K562 (cell line): ENCODE data around the gene FPGS. TPM values are rescaled to one million over a fixed set of nuclear protein-coding genes. Genes with fewer than 3 reads are reported as not detected.

Experiments used
- BCOR ChIP-seq: fragments of 450-650 bp; IDR thresholded peaks from 2 replicates; pipeline ENCODE4 v1.6.1; 2016
- CCAR2 ChIP-seq: fragments of 200-400 bp; formaldehyde crosslinking; IDR thresholded peaks from 2 replicates; pipeline ENCODE4 v1.6.1; 2017; ENCODE audit warnings: mild to moderate bottlenecking, low read depth, low read length
- CREM ChIP-seq: IDR thresholded peaks from 2 replicates; pipeline ENCODE4 v1.6.1; 2014; ENCODE audit warnings: antibody characterized with exemption, low read depth
- DDX20 ChIP-seq: fragments of 450-650 bp; IDR thresholded peaks from 2 replicates; pipeline ENCODE4 v1.6.1; 2016; ENCODE audit warnings: missing genetic modification characterization, low read depth, mild to moderate bottlenecking, missing compliant biosample characterization, moderate library complexity
- FOXA3 ChIP-seq, 2 experiments: fragments of 450-650 bp in 1 of 2; sonication (generic) in 1 of 2; formaldehyde crosslinking; IDR thresholded peaks in 1 of 2; conservative IDR thresholded peaks in 1 of 2; 2 replicates each; pipeline versions ENCODE4 v1.4.0 to v1.8.0; 2020 to 2022; ENCODE audit warnings: mild to moderate bottlenecking in 2 of 2, missing genetic modification reagents in 1 of 2
- GTF2E2 ChIP-seq: fragments of 200-800 bp; sonication (Bioruptor generic); IDR thresholded peaks from 2 replicates; pipeline ENCODE4 v1.6.1; 2016; ENCODE audit warnings: missing genetic modification characterization, missing compliant biosample characterization
- HCFC1 ChIP-seq: IDR thresholded peaks from 2 replicates; pipeline ENCODE4 v1.6.1; 2012; ENCODE audit warnings: low read depth, low read length, improper control_type of control experiment
- KDM1A ChIP-seq, 2 experiments: fragments of 450-650 bp; IDR thresholded peaks; 2 replicates each; pipeline ENCODE4 v1.6.1; 2016; ENCODE audit warnings: mild to moderate bottlenecking in 2 of 2
- KDM5B ChIP-seq: fragments of 200-600 bp; sonication (generic); IDR thresholded peaks from 2 replicates; pipeline ENCODE4 v1.6.1; 2012; ENCODE audit warnings: low read depth, mild to moderate bottlenecking, moderate library complexity, low read length, control low read depth, inconsistent platforms; ENCODE audit not compliant: insufficient replicate concordance
- KLF10 ChIP-seq: fragments of 250-450 bp; sonication (Bioruptor Pico); IDR thresholded peaks from 2 replicates; pipeline ENCODE4 v1.6.1; 2021; ENCODE audit warnings: matching md5 sums
- MYC ChIP-seq, 2 experiments: fragments of 250-450 bp in 1 of 2; sonication (Bioruptor Pico) in 1 of 2; IDR thresholded peaks; 2 replicates each; pipeline versions ENCODE4 v1.5.1 to v1.6.1; 2012 to 2021; ENCODE audit warnings: low read depth in 2 of 2, borderline replicate concordance in 1 of 2, improper control_type of control experiment in 1 of 2, low read length in 1 of 2, mild to moderate bottlenecking in 1 of 2, moderate library complexity in 1 of 2
- NFIX ChIP-seq: fragments of 250-450 bp; sonication (Bioruptor Pico); IDR thresholded peaks from 2 replicates; pipeline ENCODE4 v1.4.0; 2020; ENCODE audit warnings: low read depth, mild to moderate bottlenecking, moderate library complexity
- NRF1 ChIP-seq, 2 experiments: fragments of 450-650 bp; IDR thresholded peaks in 1 of 2; conservative IDR thresholded peaks in 1 of 2; 2 replicates each; pipeline ENCODE4 v1.6.1; 2014; ENCODE audit warnings: mild to moderate bottlenecking in 2 of 2
- PCBP1 ChIP-seq: fragments of 200-400 bp; formaldehyde crosslinking; IDR thresholded peaks from 2 replicates; pipeline ENCODE4 v1.6.1; 2018; ENCODE audit warnings: mild to moderate bottlenecking, low read depth, low read length; ENCODE audit not compliant: poor library complexity, severe bottlenecking
- PHF20 ChIP-seq: fragments of 450-650 bp; IDR thresholded peaks from 2 replicates; pipeline ENCODE4 v1.6.1; 2018; ENCODE audit not compliant: partially characterized antibody
- PHF8 ChIP-seq: fragments of 200-600 bp; sonication (generic); IDR thresholded peaks from 2 replicates; pipeline ENCODE4 v1.6.1; 2012; ENCODE audit warnings: mixed run types, mild to moderate bottlenecking, inconsistent platforms, low read length, moderate library complexity, borderline replicate concordance
- POLR2A ChIP-seq: fragments of 450-650 bp; conservative IDR thresholded peaks from 2 replicates; pipeline ENCODE4 v1.6.1; 2016
- POLR2H ChIP-seq: IDR thresholded peaks from 2 replicates; pipeline ENCODE4 v1.6.1; 2016; ENCODE audit warnings: missing genetic modification characterization, low read depth, mild to moderate bottlenecking, control low read depth, missing compliant biosample characterization, moderate library complexity
- RBM15 ChIP-seq: fragments of 200-400 bp; formaldehyde crosslinking; IDR thresholded peaks from 2 replicates; pipeline ENCODE4 v1.6.1; 2018; ENCODE audit warnings: mild to moderate bottlenecking, low read length, moderate library complexity; ENCODE audit not compliant: insufficient read depth
- RHOXF2B ChIP-seq: fragments of 250-450 bp; sonication (Bioruptor Pico); conservative IDR thresholded peaks from 2 replicates; pipeline ENCODE4 v1.5.1; 2021
- TAF9B ChIP-seq: fragments of 450-650 bp; IDR thresholded peaks from 2 replicates; pipeline ENCODE4 v1.6.1; 2018; ENCODE audit warnings: mild to moderate bottlenecking; ENCODE audit not compliant: partially characterized antibody
- TARDBP ChIP-seq: fragments of 450-650 bp; IDR thresholded peaks from 2 replicates; pipeline ENCODE4 v1.6.1; 2016
- TSC22D4 ChIP-seq: fragments of 450-650 bp; IDR thresholded peaks from 2 replicates; pipeline ENCODE4 v1.6.1; 2016; ENCODE audit warnings: missing genetic modification characterization, missing biosample characterization, control low read depth
- USF2 ChIP-seq: sonication (generic); formaldehyde crosslinking; IDR thresholded peaks from 2 replicates; pipeline ENCODE4 v1.5.0; 2020; ENCODE audit warnings: missing genetic modification reagents
- ZKSCAN3 ChIP-seq: fragments of 250-450 bp; sonication (Bioruptor Pico); IDR thresholded peaks from 2 replicates; pipeline ENCODE4 v1.4.0; 2020
- ZNF224 ChIP-seq: sonication (generic); formaldehyde crosslinking; IDR thresholded peaks from 2 replicates; pipeline ENCODE4 v1.8.0; 2022; ENCODE audit warnings: mild to moderate bottlenecking, missing genetic modification reagents
- ZNF23 ChIP-seq: fragments of 250-450 bp; sonication (Bioruptor Pico); IDR thresholded peaks from 2 replicates; pipeline ENCODE4 v1.4.0; 2020; ENCODE audit warnings: mild to moderate bottlenecking
- ZNF24 ChIP-seq: fragments of 450-650 bp; IDR thresholded peaks from 2 replicates; pipeline ENCODE4 v1.6.1; 2016
- ZNF583 ChIP-seq: fragments of 250-450 bp; sonication (Bioruptor Pico); IDR thresholded peaks from 2 replicates; pipeline ENCODE4 v1.4.0; 2020
- polyA plus RNA-seq, 8 experiments: library from polyadenylated mRNA; depleted of rRNA in 4 of 8; stranded (reverse) in 5 of 8; unstranded in 3 of 8; fragments of >200 nt; fragmentation: Nextera tagmentation in 2 of 8; fragmentation: Illumina TruSeq in 1 of 8; extraction: Ambion mirVana in 2 of 8; extraction: Trizol in 1 of 8; gene quantifications; 2 replicates each; pipeline versions ENCODE4 v1.2.1 to v1.2.3, GENCODE V29; 2011 to 2014; ENCODE audit warnings: inconsistent platforms in 1 of 8, missing spikeins in 1 of 8
- total RNA-seq, 7 experiments: library from RNA; depleted of rRNA in 6 of 7; stranded (reverse); fragments of >200 nt in 6 of 7; fragmentation: Illumina TruSeq in 2 of 7; extraction: Trizol in 2 of 7; gene quantifications; 2 replicates each; pipeline versions ENCODE4 v1.2.1 to v1.2.3, GENCODE V29; 2011 to 2021; ENCODE audit warnings: low replicate concordance in 1 of 7
- TF ChIP-seq, protein P1 (sequence below): fragments of 450-650 bp; IDR thresholded peaks from 2 replicates; pipeline ENCODE4 v1.6.1; 2017; ENCODE audit warnings: mild to moderate bottlenecking, moderate library complexity

The FPGS gene
- total and polyA plus RNA-seq, 9 of the 15 experiments (the other 6 are each of a cell fraction or from before 2014, with no cell fraction given) = 0.84 to 86.4 (median 59.2) TPM

DNA sequence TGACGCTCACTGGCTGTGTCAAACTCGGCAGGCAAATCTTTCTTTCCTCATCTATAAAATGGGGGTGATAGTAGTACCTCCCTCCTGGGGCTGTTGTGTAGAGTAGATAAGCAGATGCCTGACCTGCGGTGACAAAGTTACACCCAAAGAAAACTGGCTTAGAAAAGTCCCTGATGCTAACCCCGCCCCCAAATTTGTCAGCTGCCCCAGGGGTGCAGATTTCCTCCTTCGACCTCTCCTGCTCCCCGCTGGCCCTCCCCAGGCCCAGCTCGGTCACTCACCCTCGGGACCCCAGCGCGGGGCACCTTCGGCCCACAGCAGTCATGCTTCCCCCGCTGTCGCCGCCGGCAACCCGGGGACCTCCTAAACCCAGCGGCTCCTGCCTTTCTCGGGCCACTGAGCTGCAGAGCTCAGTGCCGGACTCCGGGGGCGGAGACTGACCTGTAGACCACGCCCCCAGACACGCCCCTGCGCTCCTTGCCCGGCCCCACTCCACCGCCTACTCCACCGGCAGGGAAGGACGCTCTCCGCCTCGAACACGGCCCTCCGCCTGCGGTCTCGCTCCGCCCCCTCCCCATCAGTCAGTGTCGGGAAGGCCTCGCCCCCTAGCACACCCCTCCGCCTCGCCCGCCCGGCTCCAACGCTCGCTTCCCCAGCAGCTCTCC is 31.6 kb upstream of the FPGS start (continued):
- TF ChIP-seq TAF9B = no peak
- no peak for TF ChIP-seq TARDBP
- no peak for TF ChIP-seq POLR2A
- TF ChIP-seq PCBP1 = no peak
- TF ChIP-seq RBM15 = no peak
- TF ChIP-seq ZNF23 (CRISPR knock-in tag) = no peak
- TF ChIP-seq MYC (IDR thresholded peaks at IDR 0.05; ENCODE audit: low read depth, low read length) = peak; percentile 32; the same call in 1 of the 2 replicates
- TF ChIP-seq MYC (CRISPR knock-in tag; IDR thresholded peaks at IDR 0.05; ENCODE audit: borderline replicate concordance, low read depth) = no peak
- peak; percentile 54; the same call in 1 of the 2 replicates for TF ChIP-seq PHF8
- no peak for TF ChIP-seq NFIX (CRISPR knock-in tag)
- no peak for TF ChIP-seq CCAR2
- no peak for TF ChIP-seq ZNF24
- TF ChIP-seq RHOXF2B = no peak
- no peak for TF ChIP-seq FOXA3 (CRISPR knock-in tag; conservative IDR thresholded peaks at IDR 0.05 in 1 of 2, IDR thresholded peaks at IDR 0.05 in 1 of 2)
- TF ChIP-seq BCOR = peak; percentile 32; the same call in 1 of the 2 replicates
- no peak for TF ChIP-seq KLF10 (CRISPR knock-in tag)
- TF ChIP-seq POLR2H (tag) = no peak
- no peak for TF ChIP-seq KDM5B
- TF ChIP-seq DDX20 (tag) = no peak
- TF ChIP-seq ZNF583 = no peak
- TF ChIP-seq CREM = peak; percentile 53; the same call in 1 of the 2 replicates
- TF ChIP-seq HCFC1 = 0 out of 2 replicates have a peak, but pooled peaks have one; percentile 24
- TF ChIP-seq NRF1 (conservative IDR thresholded peaks at IDR 0.05 in 1 of 2, IDR thresholded peaks at IDR 0.05 in 1 of 2) = peak; percentile 90 to 91
- no peak for TF ChIP-seq ZNF224 (CRISPR knock-in tag)
- TF ChIP-seq PHF20 = no peak
- no peak for TF ChIP-seq TSC22D4 (tag)
- no peak for TF ChIP-seq ZKSCAN3
- no peak for TF ChIP-seq GTF2E2
- TF ChIP-seq USF2 (CRISPR knock-in tag) = 0 out of 2 replicates have a peak, but pooled peaks have one; percentile 17
- TF ChIP-seq KDM1A (IDR thresholded peaks at IDR 0.05) = peak in 1 of 2 experiments; percentile 57
- TF ChIP-seq, protein P1, sequence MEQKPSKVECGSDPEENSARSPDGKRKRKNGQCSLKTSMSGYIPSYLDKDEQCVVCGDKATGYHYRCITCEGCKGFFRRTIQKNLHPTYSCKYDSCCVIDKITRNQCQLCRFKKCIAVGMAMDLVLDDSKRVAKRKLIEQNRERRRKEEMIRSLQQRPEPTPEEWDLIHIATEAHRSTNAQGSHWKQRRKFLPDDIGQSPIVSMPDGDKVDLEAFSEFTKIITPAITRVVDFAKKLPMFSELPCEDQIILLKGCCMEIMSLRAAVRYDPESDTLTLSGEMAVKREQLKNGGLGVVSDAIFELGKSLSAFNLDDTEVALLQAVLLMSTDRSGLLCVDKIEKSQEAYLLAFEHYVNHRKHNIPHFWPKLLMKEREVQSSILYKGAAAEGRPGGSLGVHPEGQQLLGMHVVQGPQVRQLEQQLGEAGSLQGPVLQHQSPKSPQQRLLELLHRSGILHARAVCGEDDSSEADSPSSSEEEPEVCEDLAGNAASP = no peak
